HuH-7 (cell line): ENCODE data around the gene CRYZL1.
A peak's percentile ranks its signal among the peaks of the same experiment; 100 is the strongest.
"Not testable (repeated sequence)": the region's sequence is repeated elsewhere in the genome, so short reads cannot be mapped to it uniquely, and the experiment has no call there.

Experiments used
- DNase-seq: peaks from one replicate; pipeline ENCODE4 v3.0.0; 2011; ENCODE audit warnings: low spot score

Gene CRYZL1

GRCh38 chr21:33641352-33642026, at the start of gene CRYZL1:
CRYZL1 (minus strand) TSS chr21:33641741; CDS start chr21:33631551, 10,190 bp downstream.
- peak; percentile 78 for DNase-seq

- DNase-seq: no peak
Measured at GRCh38 chr21:33690874-33691273, 49.3 kb upstream of the CRYZL1 start.

GRCh38 chr21:33688353-33688752, 46.8 kb upstream of the CRYZL1 start:
- no peak for DNase-seq

- DNase-seq: no peak
Measured at GRCh38 chr21:33687634-33688033, 46.1 kb upstream of the CRYZL1 start.

GRCh38 chr21:33686386-33686785, 44.8 kb upstream of the CRYZL1 start:
- DNase-seq: no peak

- no peak for DNase-seq
Measured at GRCh38 chr21:33685613-33686197, 44.2 kb upstream of the CRYZL1 start.

GRCh38 chr21:33684923-33685560, 43.5 kb upstream of the CRYZL1 start:
- DNase-seq: no peak

- DNase-seq: no peak
Measured at GRCh38 chr21:33684068-33684467, 42.5 kb upstream of the CRYZL1 start.

- no peak for DNase-seq
Measured at GRCh38 chr21:33682992-33683627, 41.6 kb upstream of the CRYZL1 start.

GRCh38 chr21:33680870-33681269, 39.3 kb upstream of the CRYZL1 start:
- no peak for DNase-seq

- no peak for DNase-seq
Measured at GRCh38 chr21:33677450-33677849, 35.9 kb upstream of the CRYZL1 start.

- not testable (repeated sequence) for DNase-seq
Measured at GRCh38 chr21:33676666-33677065, 35.1 kb upstream of the CRYZL1 start.

GRCh38 chr21:33674226-33674625, 32.7 kb upstream of the CRYZL1 start:
- DNase-seq: no peak

- no peak for DNase-seq
Measured at GRCh38 chr21:33673473-33673872, 31.9 kb upstream of the CRYZL1 start.

GRCh38 chr21:33670076-33670978, 28.8 kb upstream of the CRYZL1 start:
- DNase-seq: no peak

GRCh38 chr21:33668620-33669019, 27.1 kb upstream of the CRYZL1 start:
- no peak for DNase-seq

GRCh38 chr21:33668180-33668579, 26.6 kb upstream of the CRYZL1 start:
- no peak for DNase-seq

GRCh38 chr21:33667636-33668035, 26.1 kb upstream of the CRYZL1 start:
- no peak for DNase-seq

GRCh38 chr21:33666153-33666552, 24.6 kb upstream of the CRYZL1 start:
- no peak for DNase-seq

- no peak for DNase-seq
Measured at GRCh38 chr21:33664135-33664534, 22.6 kb upstream of the CRYZL1 start.

- DNase-seq: no peak
Measured at GRCh38 chr21:33663241-33663640, 21.7 kb upstream of the CRYZL1 start.

GRCh38 chr21:33662046-33662445, 20.5 kb upstream of the CRYZL1 start:
- DNase-seq: no peak
